DOHH2 (cell line): ENCODE results near the gene OPTC.
"Not testable (repeated sequence)": the region's sequence is repeated elsewhere in the genome, so short reads cannot be mapped to it uniquely, and the experiment has no call there.

Experiments
- H3F3A ChIP-seq: fragments of 200-600 bp; sonication (generic), shearing (Covaris generic); 2 replicates; pipeline ENCODE4 v1.6.0; 2016; ENCODE audit warnings: antibody characterized with exemption, mild to moderate bottlenecking; ENCODE audit not compliant: control insufficient read depth, insufficient read depth
- H3K27ac ChIP-seq: fragments of 200-600 bp; sonication (generic); 2 replicates; pipeline ENCODE4 v1.5.1; 2014; ENCODE audit warnings: low read depth, mild to moderate bottlenecking, low read length, moderate library complexity
- H3K27me3 ChIP-seq: fragments of 200-600 bp; sonication (generic); 2 replicates; pipeline ENCODE4 v1.6.1; 2014; ENCODE audit warnings: mild to moderate bottlenecking, low read length, mixed read lengths; ENCODE audit not compliant: control insufficient read depth
- H3K36me3 ChIP-seq: fragments of 200-600 bp; sonication (generic); 2 replicates; pipeline ENCODE4 v1.6.1; 2014; ENCODE audit warnings: mild to moderate bottlenecking, low read length, moderate library complexity, mixed read lengths; ENCODE audit not compliant: control insufficient read depth
- H3K4me1 ChIP-seq: fragments of 200-600 bp; sonication (generic); 2 replicates; pipeline ENCODE4 v1.6.1; 2014; ENCODE audit warnings: mild to moderate bottlenecking, low read length, mixed read lengths; ENCODE audit not compliant: control insufficient read depth
- H3K4me2 ChIP-seq: fragments of 200-600 bp; sonication (generic); 2 replicates; pipeline ENCODE4 v1.6.0; 2014; ENCODE audit warnings: mild to moderate bottlenecking, low read length, moderate library complexity
- H3K4me3 ChIP-seq: fragments of 200-600 bp; sonication (generic); 2 replicates; pipeline ENCODE4 v1.5.1; 2014; ENCODE audit warnings: mild to moderate bottlenecking, low read length, mixed read lengths
- H3K79me2 ChIP-seq: fragments of 200-600 bp; sonication (generic); 2 replicates; pipeline ENCODE4 v1.6.1; 2014; ENCODE audit warnings: mild to moderate bottlenecking, low read length, mixed read lengths; ENCODE audit not compliant: control insufficient read depth
- H3K9me2 ChIP-seq: fragments of 200-600 bp; sonication (generic); replicated peaks from 2 replicates; pipeline ENCODE4 v1.6.1; 2014; ENCODE audit warnings: mild to moderate bottlenecking, low read length, mixed read lengths; ENCODE audit not compliant: control insufficient read depth
- H3K9me3 ChIP-seq: fragments of 200-600 bp; sonication (generic); 2 replicates; pipeline ENCODE4 v1.6.1; 2014; ENCODE audit warnings: antibody characterized with exemption, low read length, mixed read lengths; ENCODE audit not compliant: control insufficient read depth, insufficient read depth
- H4K20me1 ChIP-seq: fragments of 200-600 bp; sonication (generic); 2 replicates; pipeline ENCODE4 v1.6.0; 2014; ENCODE audit warnings: low read depth, mild to moderate bottlenecking, antibody characterized with exemption, low read length, moderate library complexity; ENCODE audit not compliant: control insufficient read depth, insufficient read depth
- CTCF ChIP-seq: fragments of 200-600 bp; sonication (generic); IDR thresholded peaks from one replicate; pipeline ENCODE4 v1.5.1; 2014; ENCODE audit warnings: antibody characterized with exemption, mild to moderate bottlenecking, low read depth, low read length; ENCODE audit not compliant: poor library complexity, severe bottlenecking
- EZH2phosphoT487 ChIP-seq: fragments of 200-600 bp; sonication (generic); IDR thresholded peaks from 2 replicates; pipeline ENCODE4 v1.6.1; 2017; ENCODE audit warnings: borderline replicate concordance, mild to moderate bottlenecking, antibody characterized with exemption, low read length, moderate library complexity, mixed read lengths

The OPTC gene

GRCh38 chr1:203516906-203517305 lies 23.0 kb downstream of the OPTC start:
- Histone ChIP-seq H3K79me2 (no peaks in the 10 kb centered on the region), H3K9me2 (no peaks in the 10 kb centered on the region), H3K4me2 (no peak overlapping the region), H3K4me1 (no peaks in the 10 kb centered on the region), H3K27me3 (0 out of 2 replicates have a peak, but pooled peaks cover 2% of the 10 kb centered on the region), H3K4me3 (no peak overlapping the region), H3K36me3 (no peaks in the 10 kb centered on the region), H3K27ac (no peak overlapping the region), H3F3A (no peaks in the 10 kb centered on the region), H3K9me3 (no peaks in the 10 kb centered on the region), H4K20me1 (no peaks in the 10 kb centered on the region)
- TF ChIP-seq EZH2phosphoT487 = no peak
- TF ChIP-seq CTCF = no peak

- Histone ChIP-seq H3F3A (no peaks in the 10 kb centered on the region), H3K4me3 (no peak overlapping the region), H3K4me2 (no peak overlapping the region), H3K27ac (no peak overlapping the region), H3K27me3 (0 out of 2 replicates have a peak, but pooled peaks cover 2% of the 10 kb centered on the region), H3K9me3 (no peaks in the 10 kb centered on the region), H3K4me1 (no peaks in the 10 kb centered on the region), H3K9me2 (no peaks in the 10 kb centered on the region), H4K20me1 (no peaks in the 10 kb centered on the region), H3K79me2 (no peaks in the 10 kb centered on the region), H3K36me3 (no peaks in the 10 kb centered on the region)
- TF ChIP-seq EZH2phosphoT487 (no peak), CTCF (no peak)
Observed at GRCh38 chr1:203517426-203518110, 23.6 kb downstream of the OPTC start.

- not testable (repeated sequence) for H3K27ac ChIP-seq, H3F3A ChIP-seq, H3K79me2 ChIP-seq, H3K27me3 ChIP-seq, H4K20me1 ChIP-seq, H3K4me3 ChIP-seq, H3K36me3 ChIP-seq, H3K9me3 ChIP-seq, H3K4me1 ChIP-seq, H3K4me2 ChIP-seq, H3K9me2 ChIP-seq
Observed at GRCh38 chr1:203518139-203518538, 24.2 kb downstream of the OPTC start.

GRCh38 chr1:203518541-203518940 lies 24.6 kb downstream of the OPTC start:
- Histone ChIP-seq H4K20me1 (no peaks in the 10 kb centered on the region), H3K27ac (no peak overlapping the region), H3K9me3 (no peaks in the 10 kb centered on the region), H3K79me2 (no peaks in the 10 kb centered on the region), H3K4me2 (no peak overlapping the region), H3K36me3 (no peaks in the 10 kb centered on the region), H3K4me3 (no peak overlapping the region), H3F3A (no peaks in the 10 kb centered on the region), H3K9me2 (no peaks in the 10 kb centered on the region), H3K27me3 (0 out of 2 replicates have a peak, but pooled peaks cover 2% of the 10 kb centered on the region), H3K4me1 (no peaks in the 10 kb centered on the region)
- TF ChIP-seq CTCF = no peak
- no peak for TF ChIP-seq EZH2phosphoT487
